CD1c-positive myeloid dendritic cell (primary cell): ENCODE data around the gene CRISP3.
"Not testable (repeated sequence)": the region's sequence is repeated elsewhere in the genome, so short reads cannot be mapped to it uniquely, and the experiment has no call there.

ENCODE experiments used
- DNase-seq: peaks from one replicate; pipeline ENCODE4 v3.0.0-alpha.2; 2016; ENCODE audit errors: extremely low spot score

Gene CRISP3, protein sequence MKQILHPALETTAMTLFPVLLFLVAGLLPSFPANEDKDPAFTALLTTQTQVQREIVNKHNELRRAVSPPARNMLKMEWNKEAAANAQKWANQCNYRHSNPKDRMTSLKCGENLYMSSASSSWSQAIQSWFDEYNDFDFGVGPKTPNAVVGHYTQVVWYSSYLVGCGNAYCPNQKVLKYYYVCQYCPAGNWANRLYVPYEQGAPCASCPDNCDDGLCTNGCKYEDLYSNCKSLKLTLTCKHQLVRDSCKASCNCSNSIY

DNA sequence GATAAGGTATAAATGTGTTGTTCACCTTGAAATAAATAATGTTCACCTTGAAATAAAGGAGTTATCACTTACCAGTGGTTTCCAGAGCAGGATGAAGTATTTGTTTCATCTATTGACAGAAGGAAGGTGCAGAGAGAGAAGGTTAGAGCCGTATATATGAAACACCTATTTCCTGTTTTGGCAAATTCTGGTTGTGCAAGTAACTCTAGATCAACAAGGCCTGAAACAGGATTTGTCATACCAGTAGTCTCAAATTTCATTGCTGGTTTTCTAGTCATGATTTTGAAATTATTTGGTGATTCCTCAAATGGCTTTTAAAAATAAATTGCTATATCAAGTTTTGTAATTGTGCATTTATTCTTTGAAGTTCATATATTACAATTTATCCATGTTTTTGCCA is at the start of gene CRISP3:
TSS of gene CRISP3 (minus strand) at position 130 of the 400 bp plus-strand sequence. CDS start at position 109, 21 bp downstream.
- DNase-seq: no peak

DNA sequence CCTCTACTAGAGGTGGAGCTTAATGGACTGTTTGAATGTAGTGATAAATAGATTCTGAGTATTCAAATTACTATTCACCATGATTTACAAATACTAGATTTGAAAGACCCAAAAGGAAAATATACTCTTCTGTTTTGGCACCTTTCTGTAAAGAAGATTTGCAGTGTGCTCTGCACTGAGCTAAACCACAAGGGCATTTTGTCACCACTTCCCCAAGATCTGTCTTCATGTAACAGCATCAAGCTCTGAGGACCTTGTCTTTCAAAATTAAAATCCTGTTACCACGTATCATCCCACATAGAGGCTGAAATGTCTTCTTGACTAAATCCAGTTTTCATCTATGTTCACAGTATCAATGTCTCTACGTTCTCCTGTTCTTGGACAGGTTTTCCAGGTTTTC is 46.2 kb upstream of the CRISP3 start:
- no peak for DNase-seq

DNA sequence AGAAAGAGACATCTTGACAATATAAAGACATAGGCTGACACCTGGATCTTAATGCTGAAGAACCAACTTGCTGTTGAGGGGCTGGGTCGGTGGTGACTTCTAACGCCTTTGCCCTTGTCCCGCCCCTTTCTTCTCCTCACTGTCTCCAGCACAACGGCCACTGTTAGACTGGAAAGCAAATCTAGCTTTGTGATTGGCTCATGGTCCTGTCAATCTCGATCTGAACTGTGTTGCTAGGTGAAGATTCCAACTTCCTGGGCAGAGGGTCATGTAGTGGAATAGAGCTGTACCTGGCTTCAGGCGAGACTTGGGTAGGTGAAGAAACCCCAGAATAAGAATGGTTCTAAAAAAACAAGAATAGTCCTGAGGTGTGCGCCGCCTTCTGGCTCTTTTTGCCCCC is 43.0 kb upstream of the CRISP3 start, which contains the start of gene PGK2:
TSS of gene PGK2 (minus strand) at position 110 of the 400 bp plus-strand sequence. CDS start at position 12, 98 bp downstream.
- DNase-seq: no peak

DNA sequence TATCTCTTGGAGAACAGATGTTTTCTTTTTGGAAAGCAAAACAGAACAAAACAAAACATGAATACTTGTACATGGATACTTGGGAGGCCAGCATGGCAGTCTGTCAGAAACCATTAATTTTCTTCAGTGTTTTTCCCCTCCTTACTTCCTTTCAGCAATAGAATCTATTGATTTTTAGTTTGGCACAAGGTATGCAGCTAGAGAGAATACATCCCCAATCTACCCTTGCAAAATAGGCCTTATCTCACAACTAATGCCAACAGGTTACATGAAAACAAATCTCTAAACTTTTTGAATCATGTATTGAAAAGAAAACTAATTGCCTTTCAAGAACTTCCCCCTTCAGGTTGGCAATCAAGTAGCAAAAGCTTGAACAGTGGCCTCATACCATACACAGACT is 40.1 kb upstream of the CRISP3 start:
- no peak for DNase-seq

DNA sequence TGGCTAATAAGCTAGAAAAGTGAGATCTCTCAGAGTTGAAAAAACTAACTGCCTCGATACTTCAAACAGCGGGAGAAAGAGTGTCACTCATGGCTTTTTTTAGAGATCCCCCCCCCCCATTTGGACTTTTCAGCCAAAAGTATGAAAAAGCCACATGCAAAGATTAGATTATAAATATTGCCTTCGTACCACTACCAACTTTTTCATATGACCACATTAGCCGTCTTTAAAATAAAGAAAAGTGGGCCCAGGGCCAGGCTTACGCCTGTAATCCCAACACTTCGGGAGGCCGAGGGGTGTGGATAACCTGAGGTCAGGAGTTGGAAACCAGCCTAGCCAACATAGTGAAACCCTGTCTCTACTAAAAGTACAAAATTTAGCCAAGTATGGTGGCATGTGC is 38.5 kb upstream of the CRISP3 start:
- no peak for DNase-seq

DNA sequence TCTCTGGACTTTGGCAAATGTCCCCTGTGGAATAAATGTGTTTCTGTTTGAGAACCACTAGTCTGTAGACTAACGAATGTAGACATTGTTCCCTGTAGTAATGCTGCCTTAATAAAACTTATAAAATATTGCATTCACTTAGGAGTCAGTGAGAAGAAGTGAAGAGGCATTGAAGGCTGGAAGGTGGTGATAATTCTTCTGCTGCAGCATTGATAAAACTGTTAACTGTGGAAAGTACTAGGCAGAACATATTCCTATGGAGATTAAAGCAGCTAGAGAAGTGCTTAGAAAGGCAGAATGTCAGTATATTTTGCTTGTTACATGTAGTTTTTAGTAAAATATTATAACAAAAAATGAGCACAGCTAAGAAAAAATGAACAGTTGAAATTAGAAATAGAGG is 38.1 kb upstream of the CRISP3 start:
- no peak for DNase-seq

DNA sequence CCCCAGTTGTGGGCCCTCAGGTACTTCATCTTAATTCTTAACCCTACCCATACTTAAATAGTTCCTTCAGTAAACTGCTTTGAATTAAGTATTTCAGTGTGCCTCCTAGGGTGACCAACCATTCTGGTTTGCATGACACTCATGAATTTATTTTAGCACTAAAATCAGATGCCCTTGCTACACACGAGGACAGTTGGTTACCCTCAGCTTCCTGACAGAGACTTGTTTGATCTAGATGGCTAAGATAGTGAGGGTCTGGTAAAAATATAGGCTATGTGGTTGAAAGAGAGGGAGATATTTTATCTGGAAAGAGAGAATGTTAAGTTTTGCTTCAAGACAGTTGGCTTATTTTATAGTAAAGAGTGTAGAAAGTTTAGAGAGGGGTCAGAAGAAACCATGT is 32.3 kb upstream of the CRISP3 start:
- no peak for DNase-seq

DNA sequence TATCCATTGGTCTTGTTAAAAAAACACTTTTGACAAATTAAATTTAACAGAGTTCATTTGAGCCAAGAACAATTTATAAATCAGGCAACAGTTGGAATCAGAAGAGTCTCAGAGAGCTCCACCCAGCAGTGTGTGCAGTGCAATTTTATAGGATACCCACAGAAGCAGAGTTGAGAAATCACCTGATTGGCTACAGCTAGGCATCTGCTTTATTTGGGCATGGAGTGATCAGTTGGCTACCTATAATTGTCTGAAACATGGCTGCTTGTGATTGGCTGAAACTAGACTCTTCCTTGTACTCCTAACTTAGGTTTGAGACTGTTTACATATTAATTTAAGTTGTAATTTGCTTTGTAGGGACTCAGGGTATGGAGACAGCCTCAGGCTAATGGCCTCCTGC is 30.9 kb upstream of the CRISP3 start:
- DNase-seq: no peak

DNA sequence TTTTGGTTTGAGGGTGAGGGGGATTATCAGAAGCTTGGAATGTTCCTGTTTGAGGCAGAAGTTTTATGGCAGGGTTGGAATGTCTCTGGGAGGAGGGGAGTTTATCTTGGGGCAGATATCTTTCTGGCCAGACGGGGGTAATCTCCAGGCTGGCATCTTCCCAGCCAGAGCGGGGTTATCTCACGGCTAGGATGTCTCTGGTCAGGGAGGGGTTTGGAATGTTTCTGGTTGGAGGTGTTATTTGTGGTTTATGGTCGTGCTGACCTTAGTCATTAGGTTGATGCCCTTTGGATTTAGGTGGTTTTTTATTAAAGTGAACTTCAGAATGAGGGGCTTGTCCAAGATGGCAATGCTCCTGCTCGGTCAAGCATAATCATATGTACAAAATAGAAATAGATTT is 28.1 kb upstream of the CRISP3 start:
- DNase-seq: no peak

DNA sequence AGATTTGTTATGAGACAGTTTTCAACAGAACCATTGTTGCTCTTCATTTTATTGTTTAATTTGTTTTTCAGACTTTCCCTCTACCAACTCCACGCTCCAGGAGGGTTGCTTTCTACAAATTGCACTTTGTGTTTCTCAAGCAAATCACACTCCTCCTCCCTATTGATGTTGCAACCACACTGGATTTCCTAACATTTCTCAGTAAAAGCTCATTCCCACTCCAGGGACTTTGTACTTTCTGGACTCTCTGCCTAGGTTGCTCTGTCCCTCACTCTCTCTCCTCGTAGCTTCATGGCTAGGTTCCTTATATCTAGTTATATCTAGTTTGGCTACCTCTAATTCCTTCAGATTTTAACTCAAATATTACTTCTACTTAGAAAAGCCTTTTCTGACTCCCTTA is 22.6 kb upstream of the CRISP3 start:
- DNase-seq: no peak

DNA sequence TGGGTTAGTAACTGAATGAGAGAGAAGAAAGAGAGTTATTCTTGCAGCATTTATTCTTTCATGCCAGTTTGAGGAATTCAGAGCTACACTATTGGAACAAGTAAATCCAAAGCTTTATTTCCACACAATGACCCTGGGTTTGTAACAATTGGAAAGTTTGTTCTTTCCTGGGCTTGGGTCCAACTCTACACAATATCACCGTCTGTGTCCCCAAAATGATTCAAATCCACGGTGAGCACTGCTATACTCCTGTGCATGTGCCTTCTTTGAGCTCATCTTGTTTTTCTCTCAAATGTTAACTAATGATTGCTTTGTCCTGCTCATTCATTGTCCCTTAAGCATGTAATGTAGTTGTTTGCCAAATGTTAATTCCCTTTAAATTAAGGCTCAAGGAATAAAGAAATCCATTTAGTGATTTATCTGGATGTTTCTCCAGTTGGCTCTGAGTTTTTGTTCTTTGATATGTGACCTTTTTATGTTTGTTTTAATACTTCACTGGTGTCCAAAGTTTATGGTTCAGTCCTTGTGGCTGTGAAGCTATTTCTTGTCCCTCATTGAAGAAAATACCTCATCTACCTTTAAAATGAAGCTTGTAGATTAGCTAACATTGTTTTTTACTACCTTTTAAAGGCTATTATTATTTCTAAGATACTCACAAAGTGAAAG is 20.5 kb upstream of the CRISP3 start:
- DNase-seq: no peak

DNA sequence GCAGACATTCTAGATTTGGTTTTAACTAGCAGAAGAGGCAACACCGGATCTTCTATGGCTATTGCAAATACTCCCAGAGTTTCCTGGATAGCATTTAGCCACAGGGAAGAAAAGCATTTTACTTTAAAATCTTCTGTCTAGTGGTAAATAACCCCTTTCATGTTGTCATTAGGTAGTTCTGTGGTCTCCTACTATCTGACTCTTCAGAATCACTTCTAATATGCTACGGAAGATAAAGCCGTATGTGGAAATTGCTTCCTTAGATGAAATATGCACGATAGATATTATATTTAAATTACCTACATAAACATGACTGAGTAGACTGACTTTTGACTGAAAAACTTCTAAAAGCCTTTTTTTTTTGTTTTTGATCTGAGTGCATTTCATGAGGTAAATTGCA is 759 bp downstream of the CRISP3 start:
- DNase-seq: no peak

DNA sequence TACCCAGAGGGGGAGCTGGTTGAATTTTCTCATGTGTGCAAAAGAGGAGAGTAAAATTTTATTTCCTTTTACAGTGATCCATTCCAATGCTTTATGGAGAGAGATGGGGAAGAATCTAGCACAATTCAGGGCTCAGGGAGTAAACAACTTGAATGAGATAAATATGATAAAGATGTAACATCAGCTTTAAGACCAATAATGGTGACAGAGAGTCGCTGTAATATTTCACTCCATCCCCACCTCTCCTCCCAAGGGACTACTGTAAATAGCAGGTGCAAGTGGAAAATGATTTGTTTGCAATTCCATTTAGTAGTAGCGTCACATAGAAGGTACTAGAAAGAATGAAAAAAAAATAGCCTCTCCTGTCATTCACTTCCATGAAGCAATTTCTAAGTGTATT is 4.8 kb downstream of the CRISP3 start:
- no peak for DNase-seq

DNA sequence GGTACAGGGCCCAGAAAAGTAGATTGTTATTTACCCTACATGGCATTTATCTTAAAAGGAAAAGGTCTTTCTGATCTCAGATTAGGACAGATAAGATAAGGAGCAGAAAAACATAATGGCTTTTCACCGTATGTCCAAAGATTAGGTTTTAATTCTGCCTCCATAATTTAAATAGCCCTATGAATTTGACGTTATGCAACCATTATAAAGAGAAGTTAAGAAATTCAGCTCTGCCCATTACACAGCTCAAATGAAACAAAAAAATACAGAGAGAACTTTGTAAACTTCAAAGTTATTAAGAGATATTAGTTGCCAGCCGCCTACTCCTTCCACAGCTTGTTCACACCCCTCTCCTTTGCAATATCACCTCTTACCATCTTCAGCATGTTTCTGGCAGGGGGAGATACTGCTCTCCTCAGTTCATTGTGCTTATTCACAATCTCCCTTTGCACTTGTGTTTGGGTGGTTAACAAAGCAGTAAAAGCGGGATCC is 8.1 kb downstream of the CRISP3 start:
- DNase-seq: no peak

DNA sequence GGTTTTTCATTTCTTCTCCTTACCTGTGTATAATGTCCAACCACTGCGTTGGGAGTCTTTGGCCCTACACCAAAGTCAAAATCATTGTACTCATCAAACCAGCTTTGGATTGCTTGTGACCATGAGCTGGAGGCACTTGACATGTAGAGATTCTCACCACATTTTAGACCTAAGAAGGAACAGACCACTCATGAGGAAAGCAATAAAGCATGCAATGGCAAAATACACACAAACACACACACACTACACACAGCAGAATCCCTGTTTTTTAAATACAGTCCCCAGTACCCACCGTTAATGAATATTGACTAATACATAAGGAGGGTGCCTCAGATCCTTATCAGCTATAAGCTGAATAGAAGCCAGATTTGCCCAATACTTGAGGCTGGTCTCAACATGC is 10.5 kb downstream of the CRISP3 start:
- no peak for DNase-seq

DNA sequence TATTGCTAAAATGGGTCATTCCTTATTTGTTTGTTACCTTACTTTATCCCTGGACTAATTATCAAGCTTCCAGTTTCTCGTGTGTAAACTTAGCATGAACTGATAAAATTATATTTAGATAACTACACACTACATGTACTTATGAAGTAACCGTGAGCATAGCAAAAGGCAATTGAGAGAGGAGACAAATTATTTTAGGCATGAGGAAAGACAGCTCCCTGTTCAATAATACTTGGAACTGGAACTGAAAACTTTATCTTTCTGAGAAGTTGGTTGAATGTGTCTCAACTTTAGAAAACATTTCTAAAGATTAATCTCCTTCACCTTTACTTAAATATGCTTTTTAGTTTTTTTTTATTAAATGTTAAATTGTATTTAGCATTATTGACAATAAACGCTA is 11.4 kb downstream of the CRISP3 start:
- no peak for DNase-seq

DNA sequence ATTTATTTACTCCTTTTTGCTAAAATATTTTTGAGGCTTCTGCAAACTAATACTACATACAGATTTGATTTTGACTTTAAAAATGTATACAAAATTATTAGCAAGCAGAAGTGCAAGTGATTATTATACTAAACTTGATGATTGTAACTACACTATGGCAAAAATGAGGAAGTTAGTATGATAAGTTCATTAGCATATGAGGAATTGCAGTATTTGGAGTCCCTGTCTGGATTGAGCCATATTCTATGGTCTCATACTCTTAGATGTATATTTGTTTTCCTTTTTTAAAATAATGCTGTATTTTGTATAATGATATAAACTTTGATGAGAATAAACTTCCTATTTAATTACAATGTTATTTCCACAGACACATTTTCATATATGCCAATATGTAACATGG is 13.9 kb downstream of the CRISP3 start:
- no peak for DNase-seq

DNA sequence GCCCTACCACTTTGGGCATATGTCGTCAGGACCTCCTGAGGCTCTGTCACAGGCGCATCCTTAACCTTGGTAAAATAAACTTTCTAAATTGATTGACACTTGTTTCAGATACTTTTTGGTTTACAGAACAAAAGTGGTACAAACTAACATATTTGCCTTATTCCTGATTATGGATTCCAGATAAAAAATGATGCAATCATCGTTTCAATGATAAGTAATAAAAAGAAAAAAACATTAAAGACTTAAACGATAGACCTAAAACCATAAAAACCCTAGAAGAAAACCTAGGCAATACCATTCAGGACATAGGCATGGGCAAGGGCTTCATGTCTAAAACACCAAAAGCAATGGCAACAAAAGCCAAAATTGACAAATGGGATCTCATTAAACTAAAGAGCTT is 20.3 kb downstream of the CRISP3 start:
- not testable (repeated sequence) for DNase-seq

DNA sequence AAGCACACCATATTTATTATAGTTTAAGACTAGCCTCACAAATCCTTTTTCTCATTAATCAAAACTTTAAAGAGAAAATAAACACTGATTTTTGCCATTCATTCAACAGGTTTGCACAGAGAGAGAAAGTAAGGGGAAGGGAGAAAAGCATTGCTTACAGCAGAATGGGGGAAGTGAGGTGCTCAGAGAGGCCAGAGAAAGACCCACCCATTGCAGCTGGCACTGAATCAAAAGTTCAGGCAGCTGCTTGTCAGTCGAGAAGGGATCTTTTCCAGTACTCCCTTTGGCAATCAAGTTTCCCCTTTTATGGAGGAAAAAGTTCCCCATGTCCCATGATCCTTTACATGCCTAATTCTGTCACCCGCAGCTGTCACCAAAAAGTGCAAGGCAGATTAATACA is 22.9 kb downstream of the CRISP3 start:
- no peak for DNase-seq

DNA sequence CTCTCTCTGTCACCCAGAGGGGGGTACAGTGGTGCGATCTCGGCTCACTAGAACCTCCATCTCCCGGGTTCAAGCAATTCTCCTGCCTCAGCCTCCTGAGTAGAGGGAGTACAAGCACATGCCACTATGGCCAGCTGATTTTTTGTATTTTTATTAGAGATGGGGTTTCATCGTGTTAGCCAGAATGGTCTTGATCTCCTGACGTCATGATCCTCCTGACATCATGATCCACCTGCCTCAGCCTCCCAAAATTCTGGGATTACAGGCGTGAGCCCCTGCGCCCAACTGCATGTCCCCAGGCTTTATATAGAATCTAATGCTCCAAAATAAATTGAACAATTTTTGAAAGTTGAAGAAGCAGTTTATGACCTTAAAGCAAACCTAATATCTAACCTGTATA is 23.8 kb downstream of the CRISP3 start:
- DNase-seq: no peak

DNA sequence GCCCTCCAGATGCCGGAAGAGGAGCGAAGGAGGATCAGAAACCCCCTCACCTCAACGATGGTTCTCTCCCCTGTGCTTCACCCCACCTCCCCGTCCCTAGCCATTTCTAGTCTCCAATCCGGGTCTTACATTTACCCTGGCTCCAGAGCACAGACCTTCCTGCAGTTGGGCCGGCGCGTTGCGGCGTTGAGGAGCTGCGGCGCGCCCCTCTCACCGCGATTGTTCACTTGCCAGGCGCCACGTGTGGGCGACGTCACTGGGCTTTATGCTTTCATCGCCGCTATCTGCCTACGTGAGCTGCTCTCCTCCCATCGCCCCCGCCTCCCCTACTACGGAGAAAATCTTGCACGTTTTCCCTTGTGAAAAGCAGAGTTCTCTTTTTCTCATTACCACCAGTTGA is 30.8 kb downstream of the CRISP3 start, which contains the start of gene CRISP2:
TSS of gene CRISP2 (minus strand) at position 198 of the 400 bp plus-strand sequence. CDS start 4,347 bp downstream, outside the sequence.
- DNase-seq: no peak

DNA sequence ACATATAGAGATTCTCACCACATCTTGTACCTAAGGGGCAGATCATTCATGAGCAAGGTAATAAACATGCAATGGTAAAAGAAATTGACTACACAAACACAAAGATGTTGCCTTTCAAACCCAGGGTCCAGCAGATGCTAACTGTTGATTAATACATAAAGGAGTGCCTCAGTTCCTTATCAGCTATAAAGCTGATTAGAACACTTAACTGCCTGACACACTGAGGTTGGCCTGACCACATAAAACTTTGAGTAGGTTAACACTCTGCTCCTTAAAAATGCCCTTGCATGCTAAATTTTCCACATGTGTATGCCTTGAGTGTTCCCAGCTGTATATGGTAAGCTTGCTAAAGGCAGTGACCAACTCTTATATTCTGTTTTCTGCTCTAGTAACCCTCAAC is 45.7 kb downstream of the CRISP3 start:
- DNase-seq: no peak

DNA sequence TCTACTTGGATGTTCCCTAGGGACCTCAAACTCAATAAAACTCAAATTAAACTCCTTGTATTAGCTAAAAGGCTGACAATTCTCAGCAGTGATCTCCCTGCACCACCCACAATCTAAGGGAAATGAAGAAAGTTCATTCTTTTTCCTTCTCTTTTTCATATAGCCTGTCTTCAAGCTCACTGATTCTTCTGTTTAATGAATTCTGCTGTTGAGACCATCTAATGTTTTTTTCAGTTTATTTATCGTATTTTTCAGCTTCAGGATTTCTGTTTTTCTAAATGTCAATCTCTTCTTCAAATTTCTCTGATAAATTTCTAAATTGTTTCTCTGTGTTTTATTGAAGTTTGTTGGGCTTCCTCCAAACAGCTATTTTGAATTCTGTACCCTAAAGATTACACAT is 50.7 kb downstream of the CRISP3 start:
- no peak for DNase-seq
